H1 (cell line): ENCODE results near the gene CDH22. TPM values are rescaled to one million over a fixed set of nuclear protein-coding genes. Genes with fewer than 3 reads are reported as not detected.
A peak's percentile ranks its signal among the peaks of the same experiment; 100 is the strongest.

Source experiments
- CTCF ChIA-PET: fragments of 300-600 bp; sonication (Branson Sonifier 250); formaldehyde crosslinking; loops from one replicate; lab custom pipeline; 2021; ENCODE audit not compliant: partially characterized antibody; lab: Charles Lee
- POLR2A ChIA-PET: fragments of 300-600 bp; sonication (Branson Sonifier 250); formaldehyde crosslinking; loops from one replicate; lab custom pipeline; 2021; ENCODE audit warnings: inconsistent platforms; ENCODE audit not compliant: partially characterized antibody; lab: Charles Lee
- DNase-seq, 2 experiments: peaks; one replicate each; pipeline versions ENCODE4 v3.0.0 to v3.0.0-alpha.2; 2010 to 2022; ENCODE audit warnings: low spot score in 2 of 2, low read depth in 1 of 2, mixed read lengths in 1 of 2
- FAIRE-seq: peaks from 2 replicates; lab custom pipeline; 2011; peaks lifted over from hg19 to GRCh38; lab: Jason Lieb, UNC
- H2AFZ ChIP-seq: 2 replicates; pipeline ENCODE4 v1.8.1; 2012; ENCODE audit warnings: low read length, inconsistent platforms
- H2AK5ac ChIP-seq: 2 replicates; pipeline ENCODE4 v1.6.1; 2013; ENCODE audit warnings: low read depth, low read length
- H2BK120ac ChIP-seq: replicated peaks from 2 replicates; pipeline ENCODE3; 2013; ENCODE audit warnings: low read depth, low read length, inconsistent platforms
- H2BK12ac ChIP-seq: 2 replicates; pipeline ENCODE4 v1.6.1; 2013; ENCODE audit warnings: low read depth, low read length
- H2BK15ac ChIP-seq: 2 replicates; pipeline ENCODE4 v1.6.1; 2013; ENCODE audit warnings: low read length
- H2BK20ac ChIP-seq: 2 replicates; pipeline ENCODE4 v1.6.1; 2013; ENCODE audit warnings: low read length
- H2BK5ac ChIP-seq: 2 replicates; pipeline ENCODE4 v1.6.1; 2013; ENCODE audit warnings: low read depth, low read length
- H3K14ac ChIP-seq: 2 replicates; pipeline ENCODE4 v1.6.1; 2013; ENCODE audit warnings: inconsistent platforms; ENCODE audit not compliant: insufficient read length
- H3K18ac ChIP-seq: 2 replicates; pipeline ENCODE4 v1.6.1; 2013; ENCODE audit warnings: low read length; ENCODE audit errors: extremely low read depth
- H3K23ac ChIP-seq: 2 replicates; pipeline ENCODE4 v1.6.1; 2013; ENCODE audit warnings: inconsistent platforms; ENCODE audit not compliant: insufficient read length
- H3K23me2 ChIP-seq: 2 replicates; pipeline ENCODE4 v1.6.1; 2013; ENCODE audit warnings: low read depth, low read length
- H3K27ac ChIP-seq: 2 replicates; pipeline ENCODE4 v1.6.1; 2011; ENCODE audit warnings: low read depth, low read length, inconsistent platforms
- H3K27me3 ChIP-seq, 4 experiments: replicated peaks in 1 of 4; 1 replicate in 1 of 4; 2 replicates in 3 of 4; pipeline versions ENCODE4 v1.6.1 to v1.8.1; 2011 to 2013; ENCODE audit warnings: low read length in 3 of 4, mild to moderate bottlenecking in 3 of 4, inconsistent platforms in 2 of 4, mixed read lengths in 2 of 4, moderate library complexity in 1 of 4; ENCODE audit not compliant: control insufficient read depth in 3 of 4, insufficient read depth in 3 of 4; ENCODE audit errors: extremely low read depth in 1 of 4
- H3K36me3 ChIP-seq, 4 experiments: 2 replicates each; pipeline versions ENCODE4 v1.6.1 to v1.8.1; 2011 to 2013; ENCODE audit warnings: mild to moderate bottlenecking in 4 of 4, low read length in 3 of 4, moderate library complexity in 2 of 4, control low read depth in 1 of 4, inconsistent platforms in 1 of 4; ENCODE audit not compliant: insufficient read depth in 4 of 4, control insufficient read depth in 2 of 4
- H3K4ac ChIP-seq: replicated peaks from 2 replicates; pipeline ENCODE3; 2013; ENCODE audit warnings: low read length, low read depth, mixed read lengths, inconsistent platforms; ENCODE audit not compliant: insufficient read length
- H3K4me1 ChIP-seq, 4 experiments: replicated peaks in 1 of 4; 1 replicate in 1 of 4; 2 replicates in 3 of 4; pipeline versions ENCODE4 v1.6.1 to v1.8.1; 2011 to 2013; ENCODE audit warnings: low read length in 3 of 4, inconsistent platforms in 2 of 4, mixed read lengths in 1 of 4; ENCODE audit not compliant: insufficient read depth in 4 of 4, control insufficient read depth in 3 of 4
- H3K4me2 ChIP-seq, 2 experiments: 2 replicates each; pipeline versions ENCODE4 v1.6.1 to v1.8.1; 2011 to 2013; ENCODE audit warnings: low read depth in 2 of 2, low read length in 2 of 2, control low read depth in 1 of 2, inconsistent platforms in 1 of 2, mild to moderate bottlenecking in 1 of 2; ENCODE audit not compliant: insufficient read depth in 1 of 2
- H3K4me3 ChIP-seq, 4 experiments: fragments of 200-600, 300-600 bp in 1 of 4; sonication (generic), shearing (Covaris generic), sonication (Bioruptor Twin) in 1 of 4; 2 replicates each; pipeline versions ENCODE4 v1.5.1 to v1.8.1; 2011 to 2016; ENCODE audit warnings: low read length in 4 of 4, low read depth in 3 of 4, control low read depth in 2 of 4, inconsistent platforms in 2 of 4, mild to moderate bottlenecking in 2 of 4, mixed read lengths in 1 of 4, moderate library complexity in 1 of 4; ENCODE audit not compliant: insufficient read depth in 2 of 4; ENCODE audit errors: extremely low read depth in 1 of 4
- H3K56ac ChIP-seq: replicated peaks from 2 replicates; pipeline ENCODE3; 2013; ENCODE audit warnings: low read depth, mild to moderate bottlenecking, mixed read lengths, low read length, inconsistent platforms; ENCODE audit not compliant: insufficient read length
- H3K79me1 ChIP-seq: 2 replicates; pipeline ENCODE4 v1.6.1; 2013; ENCODE audit warnings: low read depth, low read length, control low read depth
- H3K79me2 ChIP-seq, 2 experiments: 2 replicates each; pipeline versions ENCODE4 v1.6.1 to v1.8.1; 2012 to 2013; ENCODE audit warnings: low read length in 2 of 2, mild to moderate bottlenecking in 2 of 2, inconsistent platforms in 1 of 2; ENCODE audit not compliant: insufficient read depth in 2 of 2, control insufficient read depth in 1 of 2
- H3K9ac ChIP-seq, 4 experiments: replicated peaks in 1 of 4; 1 replicate in 1 of 4; 2 replicates in 3 of 4; pipeline versions ENCODE4 v1.6.1 to v1.8.1; 2011 to 2013; ENCODE audit warnings: low read depth in 3 of 4, low read length in 3 of 4, control low read depth in 2 of 4, mild to moderate bottlenecking in 2 of 4, moderate library complexity in 2 of 4, inconsistent platforms in 1 of 4; ENCODE audit errors: extremely low read depth in 1 of 4
- H3K9me3 ChIP-seq, 2 experiments: 2 replicates each; pipeline versions ENCODE4 v1.6.1 to v1.8.1; 2012 to 2013; ENCODE audit warnings: mild to moderate bottlenecking in 2 of 2, moderate library complexity in 2 of 2, control low read depth in 1 of 2, inconsistent platforms in 1 of 2, low read depth in 1 of 2, low read length in 1 of 2, mixed read lengths in 1 of 2; ENCODE audit not compliant: insufficient read depth in 2 of 2
- H4K20me1 ChIP-seq, 2 experiments: replicated peaks in 1 of 2; 2 replicates each; pipeline versions ENCODE3 to v1.8.1; 2011 to 2013; ENCODE audit warnings: inconsistent platforms in 2 of 2, low read length in 2 of 2, mild to moderate bottlenecking in 1 of 2; ENCODE audit not compliant: insufficient read depth in 2 of 2, control insufficient read depth in 1 of 2
- H4K5ac ChIP-seq: 2 replicates; pipeline ENCODE4 v1.6.1; 2013; ENCODE audit warnings: low read length, low read depth, mixed read lengths, inconsistent platforms; ENCODE audit not compliant: insufficient read length
- H4K8ac ChIP-seq: 2 replicates; pipeline ENCODE4 v1.8.0; 2013; ENCODE audit warnings: mild to moderate bottlenecking, moderate library complexity, low read length, inconsistent platforms; ENCODE audit not compliant: insufficient read depth; ENCODE audit errors: extremely low read depth
- H4K91ac ChIP-seq: replicated peaks from 2 replicates; pipeline ENCODE3; 2013; ENCODE audit warnings: low read length, mixed read lengths, inconsistent platforms; ENCODE audit not compliant: insufficient read length
- ASH2L ChIP-seq: fragments of 200-600, 300-600 bp; sonication (generic); IDR thresholded peaks from one replicate; pipeline ENCODE4 v1.7.1; 2017; ENCODE audit warnings: low read length
- GTF2F1 ChIP-seq: IDR thresholded peaks from 2 replicates; pipeline ENCODE4 v1.6.1; 2012; ENCODE audit warnings: low read depth, low read length, improper control_type of control experiment, borderline replicate concordance
- SIN3A ChIP-seq, 2 experiments: IDR thresholded peaks in 1 of 2; conservative IDR thresholded peaks in 1 of 2; 2 replicates each; pipeline ENCODE4 v1.6.1; 2011 to 2012; ENCODE audit warnings: low read length in 2 of 2, improper control_type of control experiment in 1 of 2, low read depth in 1 of 2, mild to moderate bottlenecking in 1 of 2
- TEAD4 ChIP-seq: IDR thresholded peaks from 2 replicates; pipeline ENCODE4 v1.6.1; 2012; ENCODE audit warnings: low read depth, low read length, inconsistent platforms, mixed read lengths
- WGBS, 2 experiments: shearing (Covaris generic) in 1 of 2; methylation state at CpG; one replicate each; pipeline versions ENCODE4 v1.1.6 to v1.1.7; 2013 to 2015; ENCODE audit warnings: low lambda C conversion rate in 2 of 2, mixed read lengths in 2 of 2, inconsistent platforms in 1 of 2, low coverage in 1 of 2, missing lambda C conversion rate in 1 of 2; ENCODE audit not compliant: insufficient replicate concordance in 2 of 2, insufficient coverage in 1 of 2, insufficient read length in 1 of 2; ENCODE audit errors: extremely low coverage in 1 of 2, missing lambda C conversion rate in 1 of 2; 5-methylcytosine and 5-hydroxymethylcytosine counted together
- polyA plus RNA-seq, 7 experiments: library from polyadenylated mRNA; depleted of rRNA in 3 of 7; stranded (reverse) in 5 of 7; unstranded in 2 of 7; fragments of >200 nt in 5 of 7; fragments of 200-250 nt in 2 of 7; gene quantifications; 1 replicate in 5 of 7; 2 replicates in 1 of 7; 4 replicates in 1 of 7; pipeline versions ENCODE4 v1.2.1 to v1.2.3, GENCODE V29; 2011 to 2013; ENCODE audit warnings: missing spikeins in 2 of 7, mixed read lengths in 2 of 7
- total RNA-seq: library from RNA; stranded (reverse); fragmentation: NEBNext Ultra II Directional; extraction: Animal tissue kit (Norgen Biotek cat#: 25700); gene quantifications from 2 replicates; pipeline ENCODE4 v1.2.1, GENCODE V29; 2021

CDH22 gene
- total and polyA plus RNA-seq, 2 of the 8 experiments (the other 6 are each of a cell fraction or from before 2014, with no cell fraction given), result 0.35 to 0.39 TPM

DNA sequence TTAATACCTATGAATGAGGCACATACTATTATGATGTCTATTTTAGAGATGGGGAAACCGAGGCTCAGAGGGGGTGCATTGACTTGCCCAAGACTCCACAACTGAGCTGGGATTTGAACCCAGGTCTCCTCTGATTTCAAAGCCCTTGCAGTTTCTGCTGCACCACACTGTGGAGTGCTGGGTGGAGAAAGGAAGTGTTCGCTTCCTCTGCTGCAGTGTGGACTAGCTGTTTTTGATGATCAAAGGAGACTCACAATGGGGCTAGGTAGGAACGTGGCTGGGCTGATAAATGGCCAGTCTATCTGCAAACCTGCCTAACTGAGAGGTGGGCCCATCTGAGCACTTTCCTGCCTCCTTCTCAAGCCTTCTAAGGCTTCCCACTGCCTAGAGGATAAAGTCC lies 102.9 kb downstream of the CDH22 start:
- H2BK15ac ChIP-seq, result 0 out of 2 replicates have a peak overlapping the region, but pooled peaks have one; percentile 4
- ChIA-PET CTCF (interaction anchor here (0.6 to 3.5 kb wide), 7 partner anchors 19 to 465 kb away, joined by 3 to 11 read pairs (median 4); no protein-coding TSS in a partner anchor), POLR2A (interaction anchor here (1.2 kb wide), 1 partner anchor 8 kb away, joined by 4 read pairs; no protein-coding TSS in a partner anchor)
- no peak overlapping the region for H2BK120ac ChIP-seq
- H3K27me3 ChIP-seq, result peaks cover 0 to 2% (median 0%) of the 10 kb centered on the region in 4 experiments; a peak in 2 of 7 replicates
- peak overlapping the region; percentile 50; the same call in 1 of the 2 replicates for H2BK12ac ChIP-seq
- H3K4me1 ChIP-seq, result peaks cover 0 to 11% (median 5%) of the 10 kb centered on the region in 4 experiments; a peak in 4 of 7 replicates
- no peaks in the 10 kb centered on the region for H3K79me2 ChIP-seq
- no peak overlapping the region for H3K18ac ChIP-seq
- no peak overlapping the region for H3K4me3 ChIP-seq
- no peak overlapping the region for H3K27ac ChIP-seq
- H3K14ac ChIP-seq, result no peak overlapping the region
- DNase-seq (no peak), FAIRE-seq (no peak)
- no peak overlapping the region; the same call in 1 of the 2 replicates for H2AK5ac ChIP-seq
- H2AFZ ChIP-seq, result no peak overlapping the region
- H3K9me3 ChIP-seq, result no peaks in the 10 kb centered on the region
- no peak overlapping the region for H3K9ac ChIP-seq
- TF ChIP-seq ASH2L, result no peak
- TF ChIP-seq SIN3A (conservative IDR thresholded peaks at IDR 0.05 in 1 of 2, IDR thresholded peaks at IDR 0.05 in 1 of 2; ENCODE audit: low read depth in 1 of 2, low read length in 2 of 2), result no peak
- TF ChIP-seq TEAD4, result no peak
- no peak for TF ChIP-seq GTF2F1
- no peak overlapping the region for H3K56ac ChIP-seq
- H3K36me3 ChIP-seq, result no peaks in the 10 kb centered on the region
- no peak overlapping the region for H3K23ac ChIP-seq
- no peak overlapping the region for H4K91ac ChIP-seq
- no peak overlapping the region for H3K4me2 ChIP-seq
- H3K79me1 ChIP-seq, result no peaks in the 10 kb centered on the region
- H4K8ac ChIP-seq, result no peak overlapping the region
- no peak overlapping the region for H4K5ac ChIP-seq
- H2BK20ac ChIP-seq, result 0 out of 2 replicates have a peak overlapping the region, but pooled peaks have one; percentile 1
- 0 out of 2 replicates have a peak, but pooled peaks cover 2% of the 10 kb centered on the region for H3K23me2 ChIP-seq
- WGBS, 2 experiments, result 82% methylated on average over 3 of the region's 3 CpGs; no CpG with 5 or more reads in 1 of the 2 experiments
- no peaks in the 10 kb centered on the region for H4K20me1 ChIP-seq
- H2BK5ac ChIP-seq, result 0 out of 2 replicates have a peak overlapping the region, but pooled peaks have one; percentile 16
- no peak overlapping the region for H3K4ac ChIP-seq
